ENCODE results near the gene PCDHGB4.
"Not testable (repeated sequence)": the region's sequence is repeated elsewhere in the genome, so short reads cannot be mapped to it uniquely, and the experiment has no call there.

PCDHGB4 gene

GRCh38 chr5:141389153-141390042 is 1.9 kb downstream of the PCDHGB4 start:
- no peak overlapping the region for H3K4me3 ChIP-seq (ENCODE audit: low read depth, low read length)
- TF ChIP-seq CTCF (IDR thresholded peaks at IDR 0.05; ENCODE audit: low read depth, low read length) = no peak

- TF ChIP-seq CTCF (IDR thresholded peaks at IDR 0.05; ENCODE audit: low read depth, low read length) = no peak
- H3K4me3 ChIP-seq (ENCODE audit: low read depth, low read length) = no peak within 1 kb of the TSS
These were observed 5.1 kb downstream of the PCDHGB4 start, which contains the start of gene PCDHGA8 for GRCh38 chr5:141392429-141393198. Gene PCDHGA8 (plus strand): TSS chr5:141392633. CDS start chr5:141392814, 181 bp downstream.

GRCh38 chr5:141393267-141393666 is 5.8 kb downstream of the PCDHGB4 start:
- no peak overlapping the region for H3K4me3 ChIP-seq (ENCODE audit: low read depth, low read length)
- TF ChIP-seq CTCF (IDR thresholded peaks at IDR 0.05; ENCODE audit: low read depth, low read length) = no peak

- not testable (repeated sequence) for H3K4me3 ChIP-seq (ENCODE audit: low read depth, low read length)
These were observed 7.1 kb downstream of the PCDHGB4 start for GRCh38 chr5:141394401-141395187.

- peak within 1 kb of the TSS; percentile 51 for H3K4me3 ChIP-seq (ENCODE audit: low read depth, low read length)
- TF ChIP-seq CTCF (IDR thresholded peaks at IDR 0.05; ENCODE audit: low read depth, low read length) = peak; percentile 72
These were observed 10.5 kb downstream of the PCDHGB4 start, which contains the start of gene PCDHGB5 for GRCh38 chr5:141397756-141398551. Gene PCDHGB5 (plus strand): TSS chr5:141397947. CDS start chr5:141398128, 181 bp downstream.

- H3K4me3 ChIP-seq (ENCODE audit: low read depth, low read length) = no peak overlapping the region
- no peak for TF ChIP-seq CTCF (IDR thresholded peaks at IDR 0.05; ENCODE audit: low read depth, low read length)
These were observed 11.1 kb downstream of the PCDHGB4 start for GRCh38 chr5:141398608-141399007.

Data from WI38 (cell line).